ENCODE results near the gene RSPRY1.
"Not testable (repeated sequence)": the region's sequence is repeated elsewhere in the genome, so short reads cannot be mapped to it uniquely, and the experiment has no call there.

The RSPRY1 gene

DNA sequence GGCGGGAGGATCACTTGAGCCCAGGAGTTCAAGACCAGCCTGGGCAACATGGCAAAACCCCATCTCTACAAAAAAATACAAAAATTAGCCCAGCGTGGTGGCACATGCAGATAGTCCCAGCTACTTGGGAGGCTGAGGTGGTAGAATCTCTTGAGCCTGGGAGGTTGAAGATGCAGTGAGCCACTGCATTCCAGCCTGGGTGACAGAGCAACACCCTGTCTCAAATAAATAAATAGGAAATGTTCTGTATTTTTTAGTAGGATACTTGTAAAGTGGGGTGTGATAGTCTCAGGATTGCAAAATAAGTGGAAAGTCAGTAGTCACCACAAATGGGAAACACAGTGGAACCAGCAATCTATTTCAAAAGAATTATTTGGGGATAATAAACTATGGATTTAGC is 4.0 kb downstream of the RSPRY1 start:
- TF ChIP-seq, protein P1, sequence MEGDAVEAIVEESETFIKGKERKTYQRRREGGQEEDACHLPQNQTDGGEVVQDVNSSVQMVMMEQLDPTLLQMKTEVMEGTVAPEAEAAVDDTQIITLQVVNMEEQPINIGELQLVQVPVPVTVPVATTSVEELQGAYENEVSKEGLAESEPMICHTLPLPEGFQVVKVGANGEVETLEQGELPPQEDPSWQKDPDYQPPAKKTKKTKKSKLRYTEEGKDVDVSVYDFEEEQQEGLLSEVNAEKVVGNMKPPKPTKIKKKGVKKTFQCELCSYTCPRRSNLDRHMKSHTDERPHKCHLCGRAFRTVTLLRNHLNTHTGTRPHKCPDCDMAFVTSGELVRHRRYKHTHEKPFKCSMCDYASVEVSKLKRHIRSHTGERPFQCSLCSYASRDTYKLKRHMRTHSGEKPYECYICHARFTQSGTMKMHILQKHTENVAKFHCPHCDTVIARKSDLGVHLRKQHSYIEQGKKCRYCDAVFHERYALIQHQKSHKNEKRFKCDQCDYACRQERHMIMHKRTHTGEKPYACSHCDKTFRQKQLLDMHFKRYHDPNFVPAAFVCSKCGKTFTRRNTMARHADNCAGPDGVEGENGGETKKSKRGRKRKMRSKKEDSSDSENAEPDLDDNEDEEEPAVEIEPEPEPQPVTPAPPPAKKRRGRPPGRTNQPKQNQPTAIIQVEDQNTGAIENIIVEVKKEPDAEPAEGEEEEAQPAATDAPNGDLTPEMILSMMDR (conservative IDR thresholded peaks at IDR 0.05): no peak
- peak overlapping the region; percentile 86 for H3K27ac ChIP-seq

DNA sequence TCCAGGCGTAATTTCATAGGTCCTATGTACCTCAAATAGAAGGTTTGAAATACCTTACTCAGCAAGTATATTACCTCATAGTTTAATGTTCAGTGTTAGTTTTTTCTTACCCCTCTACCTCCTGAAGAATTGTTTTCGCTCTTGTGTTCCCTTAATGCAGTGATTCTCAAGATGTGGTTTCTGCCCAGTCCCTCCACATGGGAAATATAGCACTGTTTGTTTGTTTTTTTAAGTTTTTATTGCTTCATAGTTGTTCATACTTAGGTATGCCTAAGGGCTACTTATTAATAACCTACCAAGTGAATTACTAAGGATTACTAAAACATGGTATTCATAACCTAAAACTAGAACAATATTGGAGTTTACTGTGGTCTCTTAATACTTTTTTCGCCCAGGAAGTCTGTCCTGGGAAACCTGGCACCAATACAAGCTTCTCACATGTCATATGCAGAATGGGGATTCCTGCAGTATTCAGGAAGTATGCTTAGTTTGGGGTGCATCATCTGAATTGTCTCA is 5.0 kb downstream of the RSPRY1 start:
- TF ChIP-seq, protein P1 (conservative IDR thresholded peaks at IDR 0.05): no peak
- peak overlapping the region; percentile 37; the same call in 1 of the 2 replicates for H3K27ac ChIP-seq

DNA sequence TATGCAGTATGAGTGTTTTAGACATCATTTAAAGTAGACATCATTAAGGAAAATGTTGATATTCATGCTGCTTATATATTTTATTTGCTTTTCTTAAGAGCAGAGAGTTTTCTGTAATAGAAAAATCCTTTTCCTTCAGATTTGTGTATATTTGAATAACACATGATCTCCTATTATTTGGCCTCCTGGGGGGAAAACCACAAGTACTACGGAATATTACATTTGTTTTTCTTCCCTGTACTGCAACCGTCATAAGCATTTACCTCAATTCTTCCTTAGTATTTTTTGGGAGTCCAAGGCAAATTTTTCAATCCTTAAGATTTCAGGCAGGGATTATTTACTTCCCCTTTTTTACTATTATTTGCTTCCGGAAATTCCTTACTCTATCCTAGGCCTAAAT is 6.0 kb downstream of the RSPRY1 start:
- TF ChIP-seq, protein P1 (conservative IDR thresholded peaks at IDR 0.05): no peak
- peak overlapping the region; percentile 37; the same call in 1 of the 2 replicates for H3K27ac ChIP-seq

DNA sequence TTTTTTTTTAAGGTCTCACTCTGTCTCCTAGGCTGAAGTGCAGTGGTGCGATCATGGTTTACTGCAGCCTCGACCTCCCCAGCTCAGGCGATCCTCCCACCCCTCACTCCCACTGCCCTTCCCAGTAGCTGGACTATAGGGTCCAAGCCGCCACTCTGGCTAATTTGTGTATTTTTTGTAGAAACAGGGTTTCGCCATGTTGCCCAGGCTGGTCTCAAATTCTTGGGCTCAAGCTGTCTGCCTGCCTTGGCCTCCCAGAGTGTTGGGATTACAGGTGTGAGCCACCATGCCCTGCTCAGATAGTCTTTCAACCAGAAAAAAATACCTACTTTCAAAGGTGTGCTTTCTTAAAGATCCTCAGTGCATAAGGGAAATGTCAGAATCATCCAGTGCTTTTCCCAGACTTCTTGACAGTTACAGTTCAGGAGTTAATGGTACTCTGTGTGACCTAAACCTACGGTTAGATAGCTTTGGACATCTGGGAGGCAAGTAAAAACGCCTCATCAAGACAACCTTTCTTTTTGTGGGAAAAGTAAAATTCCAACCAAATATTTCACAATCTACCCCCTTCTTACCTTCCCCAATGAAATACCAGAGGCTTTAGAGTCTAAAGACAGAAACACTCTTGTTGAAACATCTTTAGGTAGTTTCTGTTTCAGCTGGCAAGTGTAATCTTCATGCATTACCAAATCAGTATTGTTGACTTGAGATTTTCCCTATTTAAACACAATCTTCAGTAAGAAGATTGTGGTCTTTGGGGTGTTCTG is 6.8 kb downstream of the RSPRY1 start:
- TF ChIP-seq, protein P1 (conservative IDR thresholded peaks at IDR 0.05): no peak
- no peak overlapping the region; the same call in 1 of the 2 replicates for H3K27ac ChIP-seq

DNA sequence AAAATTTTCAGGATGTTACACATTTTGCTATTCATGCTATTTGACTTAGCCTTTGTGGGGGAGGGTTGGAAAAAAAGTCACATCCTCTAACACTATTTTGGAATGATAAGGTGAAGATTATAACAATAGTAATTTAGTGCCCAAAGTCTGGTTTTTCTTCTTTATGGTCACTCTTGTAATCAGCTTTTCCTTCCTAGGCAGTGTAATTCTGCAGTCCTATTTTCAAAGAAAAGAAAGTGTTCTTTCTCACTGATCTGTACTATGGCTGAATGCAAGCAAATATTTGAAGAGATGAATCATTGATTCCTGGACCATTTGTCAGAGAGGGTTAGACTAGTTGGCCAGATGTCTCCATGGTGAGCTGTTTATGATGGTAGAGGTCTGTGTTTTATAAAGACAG is 8.4 kb downstream of the RSPRY1 start:
- TF ChIP-seq, protein P1 (conservative IDR thresholded peaks at IDR 0.05): no peak
- H3K27ac ChIP-seq: no peak overlapping the region

DNA sequence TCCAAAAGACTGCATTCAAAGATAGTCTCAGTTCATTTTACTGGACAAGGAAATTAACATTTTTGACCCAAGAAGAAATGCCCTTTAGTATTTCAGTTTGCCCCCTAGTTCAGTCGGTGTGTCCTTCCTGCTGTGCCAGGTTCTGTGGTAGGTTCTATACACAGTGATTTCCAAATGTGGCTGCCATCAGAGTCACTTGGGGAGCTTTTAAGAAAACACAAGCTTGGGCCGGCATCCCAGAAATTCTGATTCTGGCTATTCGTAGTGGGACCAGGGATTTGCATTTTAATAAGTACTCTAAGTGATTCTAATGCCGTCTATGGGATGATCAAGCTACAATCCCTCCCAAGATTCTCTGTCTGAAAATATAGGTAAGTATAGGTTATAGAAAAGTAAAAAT is 10.2 kb downstream of the RSPRY1 start:
- TF ChIP-seq, protein P1 (conservative IDR thresholded peaks at IDR 0.05): no peak
- no peak overlapping the region for H3K27ac ChIP-seq

DNA sequence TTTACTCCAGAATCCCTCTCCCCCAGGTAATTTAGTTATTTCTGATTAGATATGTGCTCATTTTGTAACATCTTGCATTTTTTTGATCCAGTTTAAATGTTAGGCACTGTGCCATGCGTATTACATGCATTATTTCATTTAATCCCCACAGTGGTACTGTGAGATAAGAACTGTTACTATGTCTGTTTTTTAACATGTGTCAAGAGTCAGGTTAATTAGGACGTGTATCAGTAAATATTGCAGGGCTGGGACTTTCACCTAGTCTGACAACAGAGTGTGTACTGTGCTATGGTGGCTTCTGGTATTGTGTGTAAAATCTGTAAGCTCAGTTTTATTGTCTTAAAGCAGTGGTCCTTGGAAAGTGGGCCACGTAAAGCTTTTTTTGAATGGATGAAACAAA is 10.6 kb downstream of the RSPRY1 start:
- H3K27ac ChIP-seq: no peak overlapping the region
- TF ChIP-seq, protein P1 (conservative IDR thresholded peaks at IDR 0.05): no peak

DNA sequence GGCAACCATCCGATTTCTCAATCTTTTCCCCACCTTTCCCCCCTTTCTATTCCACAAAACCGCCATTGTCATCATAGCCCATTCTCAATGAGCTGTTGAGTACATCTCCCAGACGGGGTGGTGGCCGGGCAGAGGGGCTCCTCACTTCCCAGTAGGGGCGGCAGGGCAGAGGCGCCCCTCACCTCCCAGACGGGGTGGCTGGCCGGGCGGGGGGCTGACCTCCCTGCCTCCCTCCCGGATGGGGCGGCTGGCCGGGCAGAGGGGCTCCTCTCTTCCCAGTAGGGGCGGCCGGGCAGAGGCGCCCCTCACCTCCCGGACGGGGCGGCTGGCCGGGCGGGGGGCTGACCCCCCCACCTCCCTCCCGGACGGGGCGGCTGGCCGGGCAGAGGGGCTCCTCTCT is 14.2 kb downstream of the RSPRY1 start:
- not testable (repeated sequence) for H3K27ac ChIP-seq

DNA sequence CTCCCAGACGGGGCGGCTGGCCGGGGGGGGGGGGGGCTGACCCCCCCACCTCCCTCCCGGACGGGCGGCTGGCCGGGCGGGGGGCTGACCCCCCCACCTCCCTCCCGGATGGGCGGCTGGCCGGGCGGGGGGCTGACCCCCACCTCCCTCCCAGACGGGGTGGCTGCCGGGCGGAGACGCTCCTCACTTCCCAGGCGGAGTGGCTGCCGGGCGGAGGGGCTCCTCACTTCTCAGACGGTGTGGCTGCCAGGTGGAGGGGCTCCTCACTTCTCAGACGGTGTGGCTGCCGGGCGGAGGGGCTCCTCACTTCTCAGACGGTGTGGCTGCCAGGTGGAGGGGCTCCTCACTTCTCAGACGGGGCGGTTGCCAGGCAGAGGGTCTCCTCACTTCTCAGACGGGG is 14.8 kb downstream of the RSPRY1 start:
- not testable (repeated sequence) for H3K27ac ChIP-seq

All from VCaP (cell line).